ENCODE data around the gene BCAS3.
A peak's percentile ranks its signal among the peaks of the same experiment; 100 is the strongest.
"Not testable (repeated sequence)": the region's sequence is repeated elsewhere in the genome, so short reads cannot be mapped to it uniquely, and the experiment has no call there.

Gene BCAS3

DNA sequence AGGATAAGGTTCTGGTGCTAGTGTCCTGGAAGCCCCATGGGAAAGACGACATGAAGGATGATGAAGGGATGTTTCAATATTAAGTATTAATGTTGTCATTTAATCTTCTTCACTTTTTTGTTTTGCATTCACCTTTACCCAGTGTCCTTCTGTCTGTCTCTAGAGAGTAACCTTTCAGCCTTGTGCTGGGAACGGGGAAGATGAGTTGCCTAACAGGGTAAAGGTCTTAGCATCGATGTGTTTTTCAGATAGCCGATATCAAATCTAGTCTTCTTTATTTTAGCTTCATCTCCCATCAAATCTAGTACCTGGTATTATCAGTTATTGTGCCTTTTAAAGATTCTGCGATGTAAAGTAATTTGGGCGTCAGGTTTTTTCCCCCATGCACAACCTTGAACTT, 125.4 kb downstream of the BCAS3 start:
- no peak overlapping the region for H3K4me3 ChIP-seq (replicated peaks; ENCODE audit: low read depth, low read length)
- TF ChIP-seq, protein P1, sequence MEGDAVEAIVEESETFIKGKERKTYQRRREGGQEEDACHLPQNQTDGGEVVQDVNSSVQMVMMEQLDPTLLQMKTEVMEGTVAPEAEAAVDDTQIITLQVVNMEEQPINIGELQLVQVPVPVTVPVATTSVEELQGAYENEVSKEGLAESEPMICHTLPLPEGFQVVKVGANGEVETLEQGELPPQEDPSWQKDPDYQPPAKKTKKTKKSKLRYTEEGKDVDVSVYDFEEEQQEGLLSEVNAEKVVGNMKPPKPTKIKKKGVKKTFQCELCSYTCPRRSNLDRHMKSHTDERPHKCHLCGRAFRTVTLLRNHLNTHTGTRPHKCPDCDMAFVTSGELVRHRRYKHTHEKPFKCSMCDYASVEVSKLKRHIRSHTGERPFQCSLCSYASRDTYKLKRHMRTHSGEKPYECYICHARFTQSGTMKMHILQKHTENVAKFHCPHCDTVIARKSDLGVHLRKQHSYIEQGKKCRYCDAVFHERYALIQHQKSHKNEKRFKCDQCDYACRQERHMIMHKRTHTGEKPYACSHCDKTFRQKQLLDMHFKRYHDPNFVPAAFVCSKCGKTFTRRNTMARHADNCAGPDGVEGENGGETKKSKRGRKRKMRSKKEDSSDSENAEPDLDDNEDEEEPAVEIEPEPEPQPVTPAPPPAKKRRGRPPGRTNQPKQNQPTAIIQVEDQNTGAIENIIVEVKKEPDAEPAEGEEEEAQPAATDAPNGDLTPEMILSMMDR (IDR thresholded peaks at IDR 0.05; ENCODE audit: low read length, missing control alignments), result no peak
- no peak for DNase-seq (ENCODE audit: low read depth)

DNA sequence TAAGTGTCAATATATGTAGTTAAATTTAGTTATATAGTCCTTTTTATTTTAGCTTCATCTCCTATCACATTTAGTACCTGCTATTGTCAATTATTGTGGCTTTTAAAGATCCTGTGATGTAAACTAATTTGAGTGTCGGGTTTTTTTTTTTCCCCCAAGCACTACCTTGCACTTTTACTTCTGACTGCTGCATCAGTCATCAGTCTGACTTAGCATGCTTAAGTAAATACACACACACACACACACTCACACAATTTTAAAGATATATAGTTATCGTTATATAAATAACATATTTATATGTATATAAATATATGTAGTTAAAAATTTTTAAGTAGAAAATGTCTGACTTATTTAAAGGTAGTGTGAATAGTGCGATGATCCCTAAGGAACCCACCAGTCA, 127.2 kb downstream of the BCAS3 start:
- no peak overlapping the region for H3K4me3 ChIP-seq (replicated peaks; ENCODE audit: low read depth, low read length)
- TF ChIP-seq, protein P1 (IDR thresholded peaks at IDR 0.05; ENCODE audit: low read length, missing control alignments), result no peak
- DNase-seq (ENCODE audit: low read depth), result no peak

DNA sequence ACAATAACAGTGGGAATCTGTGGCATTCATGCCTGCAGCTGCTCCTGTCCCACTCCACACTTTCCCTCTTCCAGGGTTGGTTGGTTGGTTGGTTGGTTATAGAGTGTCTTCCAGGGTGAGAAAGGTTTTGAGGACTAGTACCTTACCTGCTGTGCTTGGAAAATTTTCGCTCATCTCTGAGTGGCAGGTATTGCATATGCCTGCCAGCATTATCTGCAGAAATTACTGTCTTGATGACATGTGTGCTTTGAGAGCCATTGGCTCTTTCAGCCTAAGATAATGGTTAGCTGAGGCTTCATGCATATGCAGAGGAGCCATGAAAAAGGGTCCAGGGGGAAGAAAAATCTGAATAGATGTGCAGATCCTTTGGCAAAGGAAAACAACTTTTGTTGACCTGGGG, 131.8 kb downstream of the BCAS3 start:
- TF ChIP-seq, protein P1 (IDR thresholded peaks at IDR 0.05; ENCODE audit: low read length, missing control alignments), result no peak
- DNase-seq (ENCODE audit: low read depth), result no peak
- no peak overlapping the region for H3K4me3 ChIP-seq (replicated peaks; ENCODE audit: low read depth, low read length)

DNA sequence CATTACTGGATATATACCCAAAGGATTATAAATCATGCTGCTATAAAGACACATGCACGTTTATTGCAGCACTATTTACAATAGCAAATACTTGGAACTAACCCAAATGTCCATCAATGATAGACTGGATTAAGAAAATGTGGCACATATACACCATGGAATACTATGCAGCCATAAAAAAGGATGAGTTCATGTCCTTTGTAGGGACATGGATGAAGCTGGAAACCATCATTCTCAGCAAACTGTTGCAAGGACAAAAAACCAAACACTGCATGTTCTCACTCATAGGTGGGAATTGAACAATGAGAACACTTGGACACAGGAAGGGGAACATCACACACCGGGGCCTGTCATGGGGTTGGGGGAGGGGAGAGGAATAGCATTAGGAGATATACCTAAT, 137.3 kb downstream of the BCAS3 start:
- not testable (repeated sequence) for DNase-seq (ENCODE audit: low read depth); H3K4me3 ChIP-seq (replicated peaks; ENCODE audit: low read depth, low read length)

DNA sequence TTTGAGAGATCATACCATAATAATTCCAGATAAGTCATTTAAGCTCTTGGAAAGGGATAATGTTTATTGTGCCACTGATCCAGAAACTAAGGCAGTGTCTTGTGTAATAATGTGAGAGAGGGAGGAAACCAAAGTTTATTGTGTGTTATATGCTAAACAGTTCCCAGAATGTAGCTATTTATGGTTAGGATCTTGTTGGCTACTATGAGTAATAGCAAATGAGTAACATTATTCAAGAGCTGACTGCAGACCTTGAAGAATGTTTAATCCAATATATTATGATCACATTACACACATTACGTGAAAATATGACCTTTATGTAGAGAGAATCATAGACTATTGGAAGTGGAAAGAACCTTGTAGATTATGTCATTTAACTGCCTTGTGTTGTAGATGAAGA, 139.5 kb downstream of the BCAS3 start:
- DNase-seq (ENCODE audit: low read depth), result peak; percentile 92
- TF ChIP-seq, protein P1 (IDR thresholded peaks at IDR 0.05; ENCODE audit: low read length, missing control alignments), result no peak

DNA sequence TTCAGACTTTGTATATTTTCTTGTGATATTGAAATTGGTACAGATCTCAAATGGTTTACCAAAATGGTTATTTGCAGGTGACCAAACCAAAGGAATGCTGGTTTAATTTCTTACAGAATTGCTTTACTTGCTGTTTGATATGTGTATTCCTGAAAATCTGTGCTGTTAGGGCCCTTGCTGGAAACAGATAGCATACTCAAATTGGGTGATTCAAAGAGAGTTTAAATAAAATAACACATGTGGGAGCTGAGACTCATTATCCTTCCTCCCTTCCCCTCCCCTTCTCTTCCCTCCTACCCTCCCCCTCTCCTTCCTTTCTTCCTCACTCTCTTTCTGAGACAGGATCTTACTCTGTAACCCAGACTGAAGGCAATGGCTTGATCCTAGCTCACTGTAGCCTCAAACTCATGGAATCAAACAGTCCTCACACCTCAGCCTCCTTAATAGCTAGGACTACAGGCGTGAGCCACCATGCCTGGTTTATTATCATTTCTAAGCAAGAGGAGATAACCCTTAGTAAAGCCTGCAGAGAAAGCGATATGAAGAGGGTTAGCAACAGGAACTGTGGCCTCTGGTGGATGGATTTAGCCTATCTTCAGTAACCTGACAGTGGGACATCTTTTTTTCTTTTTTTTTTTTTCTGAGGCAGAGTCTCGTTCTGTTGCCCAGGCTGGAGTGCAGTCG, 141.9 kb downstream of the BCAS3 start:
- no peak for DNase-seq (ENCODE audit: low read depth)
- TF ChIP-seq, protein P1 (IDR thresholded peaks at IDR 0.05; ENCODE audit: low read length, missing control alignments), result no peak

More for the DNA sequence above, 139.5 kb downstream of the BCAS3 start:
- H3K4me3 ChIP-seq (replicated peaks; ENCODE audit: low read depth, low read length), result no peak overlapping the region

DNA sequence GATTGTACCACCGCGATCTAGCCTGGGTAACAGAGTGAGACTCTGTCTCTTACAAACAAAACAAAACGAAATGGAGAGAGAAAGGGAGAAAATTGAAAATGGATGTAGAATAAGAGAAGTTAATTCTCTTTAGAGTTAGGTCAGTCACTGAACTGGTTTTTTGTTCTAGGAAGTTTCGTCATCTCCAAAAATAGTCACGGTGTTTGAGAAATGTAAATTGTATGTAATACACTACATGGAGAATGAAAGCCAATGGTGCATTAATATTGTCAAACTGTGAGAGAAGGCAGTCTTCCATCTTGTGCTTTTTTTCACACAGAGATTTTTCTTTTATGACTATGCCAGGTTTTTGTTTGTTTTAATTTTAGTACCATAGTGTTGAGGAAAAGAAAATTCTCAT, 145.9 kb downstream of the BCAS3 start:
- no peak for DNase-seq (ENCODE audit: low read depth)
- H3K4me3 ChIP-seq (replicated peaks; ENCODE audit: low read depth, low read length), result no peak overlapping the region
- TF ChIP-seq, protein P1 (IDR thresholded peaks at IDR 0.05; ENCODE audit: low read length, missing control alignments), result no peak

More for the DNA sequence above, 141.9 kb downstream of the BCAS3 start:
- H3K4me3 ChIP-seq (replicated peaks; ENCODE audit: low read depth, low read length), result no peak overlapping the region
